GM12892 (cell line): Measurements from ENCODE around the gene NPBWR2.

Experiments used
- DNase-seq: peaks from one replicate; pipeline ENCODE4 v3.0.0; 2011; ENCODE audit not compliant: insufficient read length
- FAIRE-seq: peaks from 2 replicates; lab custom pipeline; 2011; peaks lifted over from hg19 to GRCh38; lab: Jason Lieb, UNC
- POLR2A ChIP-seq: IDR thresholded peaks from 2 replicates; pipeline ENCODE4 v1.6.1; 2011; ENCODE audit warnings: low read depth, low read length, control low read depth
- POLR2AphosphoS5 ChIP-seq: IDR thresholded peaks from 2 replicates; pipeline ENCODE4 v1.6.1; 2011; ENCODE audit warnings: low read depth, low read length, control low read depth
- TAF1 ChIP-seq: IDR thresholded peaks from 2 replicates; pipeline ENCODE4 v1.6.1; 2011; ENCODE audit warnings: low read depth, mild to moderate bottlenecking, control low read depth, low read length, borderline replicate concordance

Gene NPBWR2

GRCh38 chr20:64113444-64113775 lies 6.0 kb upstream of the NPBWR2 start:
- DNase-seq = no peak
- TF ChIP-seq POLR2AphosphoS5 (no peak), TAF1 (no peak), POLR2A (no peak)
- FAIRE-seq = no peak

- TF ChIP-seq POLR2A (no peak), POLR2AphosphoS5 (no peak), TAF1 (no peak)
Observed at GRCh38 chr20:64112691-64113443, 5.5 kb upstream of the NPBWR2 start.

GRCh38 chr20:64111841-64112641 lies 4.7 kb upstream of the NPBWR2 start:
- FAIRE-seq (no peak), DNase-seq (no peak)
- no peak for TF ChIP-seq POLR2A
- TF ChIP-seq POLR2AphosphoS5 = no peak
- no peak for TF ChIP-seq TAF1

More at GRCh38 chr20:64112691-64113443, 5.5 kb upstream of the NPBWR2 start:
- DNase-seq (no peak), FAIRE-seq (no peak)

GRCh38 chr20:64110411-64111068 lies 3.2 kb upstream of the NPBWR2 start:
- DNase-seq (no peak), FAIRE-seq (no peak)
- no peak for TF ChIP-seq POLR2A
- TF ChIP-seq TAF1 = no peak
- TF ChIP-seq POLR2AphosphoS5 = no peak

GRCh38 chr20:64109831-64110391 lies 2.5 kb upstream of the NPBWR2 start:
- no peak for DNase-seq
- FAIRE-seq = no peak
- TF ChIP-seq POLR2A (no peak), TAF1 (no peak), POLR2AphosphoS5 (no peak)

GRCh38 chr20:64108731-64109681 lies 1.6 kb upstream of the NPBWR2 start:
- FAIRE-seq (no peak), DNase-seq (no peak)
- TF ChIP-seq POLR2A = no peak
- no peak for TF ChIP-seq POLR2AphosphoS5
- no peak for TF ChIP-seq TAF1

GRCh38 chr20:64107736-64108457 lies 532 bp upstream of the NPBWR2 start:
- FAIRE-seq (no peak), DNase-seq (no peak)
- TF ChIP-seq POLR2AphosphoS5 (no peak), TAF1 (no peak), POLR2A (no peak)

- TF ChIP-seq TAF1 (no peak), POLR2AphosphoS5 (no peak), POLR2A (no peak)
- no peak for FAIRE-seq
- no peak for DNase-seq
Observed at GRCh38 chr20:64106435-64106961, 867 bp downstream of the NPBWR2 start.

GRCh38 chr20:64105846-64106434 lies 1.4 kb downstream of the NPBWR2 start:
- TF ChIP-seq POLR2AphosphoS5 (no peak), POLR2A (no peak), TAF1 (no peak)
- no peak for DNase-seq
- FAIRE-seq = no peak
